Measurements from ENCODE around the gene ULK2.

DNA sequence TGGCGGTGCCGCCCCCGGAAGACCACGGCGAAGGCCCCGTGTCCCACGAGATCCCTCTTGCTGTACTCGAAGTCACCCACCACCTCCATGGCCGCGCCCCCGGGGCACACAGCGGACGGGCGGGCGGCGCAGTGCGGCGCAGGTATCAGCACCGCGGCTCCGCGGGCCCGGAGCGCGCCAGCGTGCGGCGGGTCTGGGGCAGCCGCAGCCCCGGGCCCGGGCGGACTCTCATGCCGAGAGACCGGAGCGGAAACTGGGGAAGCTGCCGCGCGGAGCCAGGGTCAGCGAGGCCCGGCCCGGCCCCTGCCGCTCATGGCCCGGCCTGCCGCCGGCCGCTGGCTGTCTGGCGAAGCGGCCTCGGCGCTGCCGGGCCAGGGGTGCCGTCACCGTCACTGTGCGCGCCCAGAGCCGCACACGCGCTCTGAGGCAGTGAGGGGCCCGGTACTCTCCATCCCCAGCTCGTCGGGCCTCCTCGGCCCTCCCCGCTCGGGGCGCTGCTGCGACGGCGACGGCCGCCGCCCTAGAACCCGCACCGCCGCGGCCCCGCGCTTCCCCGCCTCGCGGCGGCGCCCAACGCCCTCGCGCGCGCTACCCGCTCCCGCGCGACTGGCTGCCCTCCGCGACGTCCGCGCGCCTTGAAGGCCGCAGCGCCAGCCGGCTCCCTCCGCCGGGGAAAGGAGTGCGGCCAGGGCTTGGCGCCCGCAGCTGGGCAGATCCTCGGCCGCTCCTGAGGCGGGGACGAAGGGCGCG, at the start of gene ULK2:
- TF ChIP-seq EP300 (conservative IDR thresholded peaks at IDR 0.05; ENCODE audit: poor library complexity, severe bottlenecking) = peak; percentile 25
- TF ChIP-seq POLR2AphosphoS5 (IDR thresholded peaks at IDR 0.05) = peak; percentile 83
- TF ChIP-seq MXI1 (conservative IDR thresholded peaks at IDR 0.05; ENCODE audit: poor library complexity, severe bottlenecking) = peak; percentile 51
- TF ChIP-seq, protein P1, sequence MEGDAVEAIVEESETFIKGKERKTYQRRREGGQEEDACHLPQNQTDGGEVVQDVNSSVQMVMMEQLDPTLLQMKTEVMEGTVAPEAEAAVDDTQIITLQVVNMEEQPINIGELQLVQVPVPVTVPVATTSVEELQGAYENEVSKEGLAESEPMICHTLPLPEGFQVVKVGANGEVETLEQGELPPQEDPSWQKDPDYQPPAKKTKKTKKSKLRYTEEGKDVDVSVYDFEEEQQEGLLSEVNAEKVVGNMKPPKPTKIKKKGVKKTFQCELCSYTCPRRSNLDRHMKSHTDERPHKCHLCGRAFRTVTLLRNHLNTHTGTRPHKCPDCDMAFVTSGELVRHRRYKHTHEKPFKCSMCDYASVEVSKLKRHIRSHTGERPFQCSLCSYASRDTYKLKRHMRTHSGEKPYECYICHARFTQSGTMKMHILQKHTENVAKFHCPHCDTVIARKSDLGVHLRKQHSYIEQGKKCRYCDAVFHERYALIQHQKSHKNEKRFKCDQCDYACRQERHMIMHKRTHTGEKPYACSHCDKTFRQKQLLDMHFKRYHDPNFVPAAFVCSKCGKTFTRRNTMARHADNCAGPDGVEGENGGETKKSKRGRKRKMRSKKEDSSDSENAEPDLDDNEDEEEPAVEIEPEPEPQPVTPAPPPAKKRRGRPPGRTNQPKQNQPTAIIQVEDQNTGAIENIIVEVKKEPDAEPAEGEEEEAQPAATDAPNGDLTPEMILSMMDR (IDR thresholded peaks at IDR 0.05; ENCODE audit: poor library complexity, severe bottlenecking) = peak; percentile 67
- peak; percentile 17 for TF ChIP-seq RAD21 (conservative IDR thresholded peaks at IDR 0.05)
- TF ChIP-seq, protein P2, sequence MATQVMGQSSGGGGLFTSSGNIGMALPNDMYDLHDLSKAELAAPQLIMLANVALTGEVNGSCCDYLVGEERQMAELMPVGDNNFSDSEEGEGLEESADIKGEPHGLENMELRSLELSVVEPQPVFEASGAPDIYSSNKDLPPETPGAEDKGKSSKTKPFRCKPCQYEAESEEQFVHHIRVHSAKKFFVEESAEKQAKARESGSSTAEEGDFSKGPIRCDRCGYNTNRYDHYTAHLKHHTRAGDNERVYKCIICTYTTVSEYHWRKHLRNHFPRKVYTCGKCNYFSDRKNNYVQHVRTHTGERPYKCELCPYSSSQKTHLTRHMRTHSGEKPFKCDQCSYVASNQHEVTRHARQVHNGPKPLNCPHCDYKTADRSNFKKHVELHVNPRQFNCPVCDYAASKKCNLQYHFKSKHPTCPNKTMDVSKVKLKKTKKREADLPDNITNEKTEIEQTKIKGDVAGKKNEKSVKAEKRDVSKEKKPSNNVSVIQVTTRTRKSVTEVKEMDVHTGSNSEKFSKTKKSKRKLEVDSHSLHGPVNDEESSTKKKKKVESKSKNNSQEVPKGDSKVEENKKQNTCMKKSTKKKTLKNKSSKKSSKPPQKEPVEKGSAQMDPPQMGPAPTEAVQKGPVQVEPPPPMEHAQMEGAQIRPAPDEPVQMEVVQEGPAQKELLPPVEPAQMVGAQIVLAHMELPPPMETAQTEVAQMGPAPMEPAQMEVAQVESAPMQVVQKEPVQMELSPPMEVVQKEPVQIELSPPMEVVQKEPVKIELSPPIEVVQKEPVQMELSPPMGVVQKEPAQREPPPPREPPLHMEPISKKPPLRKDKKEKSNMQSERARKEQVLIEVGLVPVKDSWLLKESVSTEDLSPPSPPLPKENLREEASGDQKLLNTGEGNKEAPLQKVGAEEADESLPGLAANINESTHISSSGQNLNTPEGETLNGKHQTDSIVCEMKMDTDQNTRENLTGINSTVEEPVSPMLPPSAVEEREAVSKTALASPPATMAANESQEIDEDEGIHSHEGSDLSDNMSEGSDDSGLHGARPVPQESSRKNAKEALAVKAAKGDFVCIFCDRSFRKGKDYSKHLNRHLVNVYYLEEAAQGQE (IDR thresholded peaks at IDR 0.05; ENCODE audit: borderline replicate concordance) = peak; percentile 67
- no peak for TF ChIP-seq EZH2 (IDR thresholded peaks at IDR 0.05; ENCODE audit: borderline replicate concordance, insufficient read depth, low read length, poor library complexity, severe bottlenecking)
- peak; percentile 28 for TF ChIP-seq SMC3 (conservative IDR thresholded peaks at IDR 0.05; ENCODE audit: poor library complexity)

Data from neural cell (in vitro differentiated cells).